ENCODE results near the gene RCN2. TPM values are rescaled to one million over a fixed set of nuclear protein-coding genes. Genes with fewer than 3 reads are reported as not detected.

Gene RCN2
- total RNA-seq, 2 donors from 2014 or later = 34.0 to 42.6 TPM

- no peaks in the 10 kb centered on the region for H3K36me3 ChIP-seq
- intact Hi-C loops (cut with DNase I) = no loop called here
- no peaks in the 10 kb centered on the region for H3K4me1 ChIP-seq
- DNase-seq = no peak
- H3K27ac ChIP-seq = no peak overlapping the region
- TF ChIP-seq CTCF (IDR thresholded peaks at IDR 0.05) = no peak
- H3K9me3 ChIP-seq = no peaks in the 10 kb centered on the region
- H3K4me3 ChIP-seq = no peak overlapping the region
- H3K9ac ChIP-seq (ENCODE audit: low read depth in 2 of 2, low read length in 2 of 2) = peak overlapping the region in 1 of 2 donors; percentile 1
- H3K27me3 ChIP-seq = no peaks in the 10 kb centered on the region
Observed at GRCh38 chr15:76991048-76991447, 59.5 kb downstream of the RCN2 start.

GRCh38 chr15:76991741-76992645, 60.4 kb downstream of the RCN2 start:
- no peak for DNase-seq
- TF ChIP-seq CTCF (IDR thresholded peaks at IDR 0.05) = no peak
- Histone ChIP-seq H3K27ac (no peak overlapping the region), H3K36me3 (no peaks in the 10 kb centered on the region), H3K9me3 (no peaks in the 10 kb centered on the region), H3K9ac (ENCODE audit: low read depth in 2 of 2, low read length in 2 of 2) (no peak overlapping the region), H3K4me1 (no peaks in the 10 kb centered on the region), H3K27me3 (no peaks in the 10 kb centered on the region), H3K4me3 (no peak overlapping the region)
- intact Hi-C loops (cut with DNase I) = no loop called here

GRCh38 chr15:76993114-76993725, 61.7 kb downstream of the RCN2 start:
- Histone ChIP-seq H3K9me3 (no peaks in the 10 kb centered on the region), H3K36me3 (no peaks in the 10 kb centered on the region), H3K27ac (no peak overlapping the region), H3K4me3 (no peak overlapping the region), H3K27me3 (no peaks in the 10 kb centered on the region), H3K9ac (ENCODE audit: low read depth in 2 of 2, low read length in 2 of 2) (no peak overlapping the region), H3K4me1 (no peaks in the 10 kb centered on the region)
- TF ChIP-seq CTCF (IDR thresholded peaks at IDR 0.05) = no peak
- intact Hi-C loops (cut with DNase I) = no loop called here
- no peak for DNase-seq

- no peaks in the 10 kb centered on the region for H3K9me3 ChIP-seq
- no peaks in the 10 kb centered on the region for H3K36me3 ChIP-seq
- DNase-seq = no peak
- H3K27ac ChIP-seq = no peak overlapping the region
- no peak for TF ChIP-seq CTCF (IDR thresholded peaks at IDR 0.05)
- H3K4me3 ChIP-seq = no peak overlapping the region
- no peaks in the 10 kb centered on the region for H3K27me3 ChIP-seq
- no peaks in the 10 kb centered on the region for H3K4me1 ChIP-seq
- peak overlapping the region in 1 of 2 donors; percentile 4 for H3K9ac ChIP-seq (ENCODE audit: low read depth in 2 of 2, low read length in 2 of 2)
- intact Hi-C loops (cut with DNase I) = no loop called here
Observed at GRCh38 chr15:76994001-76994400, 62.5 kb downstream of the RCN2 start.

GRCh38 chr15:76994496-76994895, 62.9 kb downstream of the RCN2 start:
- no peak for DNase-seq
- peak overlapping the region; percentile 63 for H3K27ac ChIP-seq
- H3K4me3 ChIP-seq = no peak overlapping the region

More at GRCh38 chr15:76994496-76994895, 62.9 kb downstream of the RCN2 start:
- no peak for TF ChIP-seq CTCF (IDR thresholded peaks at IDR 0.05)
- no peaks in the 10 kb centered on the region for H3K4me1 ChIP-seq
- no peaks in the 10 kb centered on the region for H3K27me3 ChIP-seq
- no peaks in the 10 kb centered on the region for H3K36me3 ChIP-seq
- intact Hi-C loops (cut with DNase I) = no loop called here
- no peak overlapping the region for H3K9ac ChIP-seq (ENCODE audit: low read depth in 2 of 2, low read length in 2 of 2)
- no peaks in the 10 kb centered on the region for H3K9me3 ChIP-seq
